Measurements from ENCODE around the gene ZBTB8A.

DNA sequence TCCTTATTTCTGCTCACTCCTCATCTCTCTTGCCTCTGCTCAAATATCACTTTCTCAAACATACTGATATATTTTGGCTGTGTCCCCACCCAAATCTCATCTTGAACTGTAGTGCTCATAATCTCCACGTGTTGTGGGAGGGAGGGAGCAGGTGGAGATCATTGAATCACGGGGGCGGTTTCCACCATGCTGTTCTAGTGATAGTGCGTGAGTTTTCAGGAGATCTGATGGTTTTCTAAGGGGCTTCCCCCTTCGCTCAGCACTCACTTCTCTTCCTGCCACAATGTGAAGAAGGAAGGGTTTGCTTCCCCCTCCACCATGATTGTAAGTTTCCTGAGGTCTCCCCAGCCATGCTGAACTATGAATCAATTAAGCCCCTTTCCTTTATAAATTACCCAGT is 84.5 kb downstream of the ZBTB8A start:
- TF ChIP-seq KAT2B (IDR thresholded peaks at IDR 0.05; ENCODE audit: borderline replicate concordance, low read depth, low read length), result no peak
- no peak for TF ChIP-seq SP1 (IDR thresholded peaks at IDR 0.05)
- TF ChIP-seq SP1 (CRISPR knock-in tag; IDR thresholded peaks at IDR 0.05), result no peak
- TF ChIP-seq, protein P1, sequence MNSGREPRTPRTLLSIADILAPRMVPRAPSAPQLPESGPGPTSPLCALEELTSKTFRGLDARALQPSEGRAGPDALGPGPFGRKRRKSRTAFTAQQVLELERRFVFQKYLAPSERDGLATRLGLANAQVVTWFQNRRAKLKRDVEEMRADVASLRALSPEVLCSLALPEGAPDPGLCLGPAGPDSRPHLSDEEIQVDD (CRISPR knock-in tag; IDR thresholded peaks at IDR 0.05; ENCODE audit: borderline replicate concordance), result no peak
- no peak for TF ChIP-seq EP300 (IDR thresholded peaks at IDR 0.05; ENCODE audit: low read depth in 2 of 2, low read length in 2 of 2)
- no peak for TF ChIP-seq EP300 (CRISPR knock-in tag; IDR thresholded peaks at IDR 0.05; ENCODE audit: borderline replicate concordance)
- TF ChIP-seq, protein P2, sequence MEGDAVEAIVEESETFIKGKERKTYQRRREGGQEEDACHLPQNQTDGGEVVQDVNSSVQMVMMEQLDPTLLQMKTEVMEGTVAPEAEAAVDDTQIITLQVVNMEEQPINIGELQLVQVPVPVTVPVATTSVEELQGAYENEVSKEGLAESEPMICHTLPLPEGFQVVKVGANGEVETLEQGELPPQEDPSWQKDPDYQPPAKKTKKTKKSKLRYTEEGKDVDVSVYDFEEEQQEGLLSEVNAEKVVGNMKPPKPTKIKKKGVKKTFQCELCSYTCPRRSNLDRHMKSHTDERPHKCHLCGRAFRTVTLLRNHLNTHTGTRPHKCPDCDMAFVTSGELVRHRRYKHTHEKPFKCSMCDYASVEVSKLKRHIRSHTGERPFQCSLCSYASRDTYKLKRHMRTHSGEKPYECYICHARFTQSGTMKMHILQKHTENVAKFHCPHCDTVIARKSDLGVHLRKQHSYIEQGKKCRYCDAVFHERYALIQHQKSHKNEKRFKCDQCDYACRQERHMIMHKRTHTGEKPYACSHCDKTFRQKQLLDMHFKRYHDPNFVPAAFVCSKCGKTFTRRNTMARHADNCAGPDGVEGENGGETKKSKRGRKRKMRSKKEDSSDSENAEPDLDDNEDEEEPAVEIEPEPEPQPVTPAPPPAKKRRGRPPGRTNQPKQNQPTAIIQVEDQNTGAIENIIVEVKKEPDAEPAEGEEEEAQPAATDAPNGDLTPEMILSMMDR (CRISPR knock-in tag; IDR thresholded peaks at IDR 0.05), result no peak
- no peak for TF ChIP-seq SALL1 (CRISPR knock-in tag; IDR thresholded peaks at IDR 0.05)
- no peak for TF ChIP-seq NR2C2 (CRISPR knock-in tag; IDR thresholded peaks at IDR 0.05; ENCODE audit: borderline replicate concordance)
- no peak for TF ChIP-seq MTF2 (CRISPR knock-in tag; IDR thresholded peaks at IDR 0.05; ENCODE audit: borderline replicate concordance)

Measured in HepG2 (cell line).